Rectal smooth muscle tissue (tissue), 1 donor: ENCODE data around the gene CD37.
A peak's percentile ranks its signal among the peaks of the same experiment; 100 is the strongest.

Experiments
- H3K27ac ChIP-seq: one replicate; pipeline ENCODE4 v1.7.0; 2013; ENCODE audit warnings: low read depth, low read length, inconsistent platforms
- H3K27me3 ChIP-seq: one replicate; pipeline ENCODE4 v1.7.0; 2013; ENCODE audit warnings: low read length; ENCODE audit not compliant: control insufficient read depth, insufficient read depth
- H3K36me3 ChIP-seq: one replicate; pipeline ENCODE4 v1.7.0; 2013; ENCODE audit warnings: low read length; ENCODE audit not compliant: control insufficient read depth, insufficient read depth
- H3K4me1 ChIP-seq: one replicate; pipeline ENCODE4 v1.7.0; 2013; ENCODE audit warnings: low read length; ENCODE audit not compliant: control insufficient read depth, insufficient read depth
- H3K4me3 ChIP-seq: one replicate; pipeline ENCODE4 v1.7.0; 2013; ENCODE audit warnings: low read length
- H3K9ac ChIP-seq: one replicate; pipeline ENCODE4 v1.7.0; 2013; ENCODE audit warnings: low read length

Gene CD37

DNA sequence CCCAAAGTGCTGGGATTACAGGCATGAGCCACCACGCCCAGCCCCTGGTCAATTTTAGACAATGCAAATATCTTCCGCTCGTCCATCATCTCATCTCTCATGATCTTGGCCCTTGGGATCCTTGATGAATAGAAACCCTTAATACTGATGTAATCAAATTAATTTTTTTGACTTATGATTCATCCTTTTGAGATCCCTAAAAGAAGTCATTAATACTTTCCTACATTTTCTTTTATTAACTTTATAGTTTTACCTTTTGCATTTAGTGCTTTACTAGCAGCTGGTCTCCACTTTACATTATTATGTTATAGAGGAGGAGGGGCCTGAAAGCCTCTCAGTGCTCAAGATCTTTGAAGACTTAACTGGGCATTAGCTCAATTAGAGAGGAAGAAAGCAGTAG is 45.2 kb downstream of the CD37 start:
- H3K9ac ChIP-seq: no peak overlapping the region
- H3K27me3 ChIP-seq: no peaks in the 10 kb centered on the region
- H3K4me1 ChIP-seq: no peaks in the 10 kb centered on the region
- no peak overlapping the region for H3K27ac ChIP-seq
- H3K36me3 ChIP-seq: no peaks in the 10 kb centered on the region
- H3K4me3 ChIP-seq: no peak overlapping the region

DNA sequence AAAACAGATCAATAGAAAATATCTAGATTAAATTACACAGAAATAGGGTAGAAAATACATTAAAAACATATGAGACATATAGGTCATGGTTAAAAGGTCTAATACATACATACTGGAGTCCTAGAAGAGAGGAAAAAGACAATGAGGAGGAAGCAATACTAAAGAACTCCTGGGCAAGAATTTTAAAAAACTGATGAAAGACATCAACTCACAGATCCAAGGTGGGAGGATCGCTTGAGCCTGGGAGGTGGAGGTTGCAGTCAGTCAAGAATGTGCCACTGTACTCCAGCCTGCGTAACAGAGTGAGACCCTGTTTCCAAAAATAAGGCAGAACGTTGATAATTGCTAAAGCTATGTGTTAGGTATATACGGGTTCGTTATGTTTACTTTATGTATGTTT is 47.4 kb downstream of the CD37 start:
- Histone ChIP-seq H3K4me1 (no peaks in the 10 kb centered on the region), H3K27ac (no peak overlapping the region), H3K4me3 (no peak overlapping the region), H3K9ac (no peak overlapping the region), H3K27me3 (no peaks in the 10 kb centered on the region), H3K36me3 (no peaks in the 10 kb centered on the region)

DNA sequence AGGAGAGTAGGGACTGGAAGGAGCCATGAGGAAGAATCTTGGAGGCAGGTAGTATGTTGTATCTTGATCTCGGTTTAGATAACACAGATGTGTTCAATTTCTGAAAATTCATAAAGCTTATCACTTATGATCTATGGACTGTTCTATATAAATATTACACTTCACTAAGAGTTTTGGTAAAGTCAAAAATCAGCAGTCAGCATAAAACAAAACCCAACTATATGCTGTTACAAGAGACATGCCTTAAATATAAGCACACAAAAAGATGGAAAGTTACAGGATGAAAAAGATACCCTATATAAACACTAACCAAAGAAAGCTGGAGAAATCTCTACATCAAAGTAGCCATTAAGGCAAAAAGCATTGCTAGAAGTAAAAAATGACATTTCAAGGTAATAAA is 48.4 kb downstream of the CD37 start:
- Histone ChIP-seq H3K4me3 (no peak overlapping the region), H3K27ac (no peak overlapping the region), H3K36me3 (no peaks in the 10 kb centered on the region), H3K27me3 (no peaks in the 10 kb centered on the region), H3K9ac (no peak overlapping the region), H3K4me1 (no peaks in the 10 kb centered on the region)

DNA sequence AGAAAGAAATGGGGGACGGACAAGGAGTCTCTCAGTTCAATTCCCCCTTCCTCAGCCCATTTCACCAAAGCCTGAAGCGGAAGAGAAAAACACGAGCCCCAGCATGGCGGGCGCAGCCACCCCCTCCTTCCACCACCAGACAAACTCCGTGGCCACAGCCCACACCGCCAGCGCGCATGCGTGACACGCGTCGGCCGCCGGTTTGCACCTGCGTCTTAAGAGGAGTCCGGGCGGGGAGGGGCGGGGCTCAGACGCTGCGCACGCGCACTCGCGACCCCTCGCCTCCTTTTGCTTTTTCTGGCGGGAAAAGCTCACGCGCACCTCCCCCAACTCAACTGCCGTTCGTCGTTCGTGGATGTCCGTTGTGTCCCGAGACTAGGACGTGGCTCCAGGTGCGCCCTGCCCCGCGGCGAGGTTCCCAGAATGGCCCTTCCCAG is 52.7 kb downstream of the CD37 start, which contains the start of gene KASH5:
KASH5 (plus strand) TSS at position 314 of the 437 bp plus-strand sequence. CDS start 2,635 bp downstream, outside the sequence.
- no peaks in the 10 kb centered on the region for H3K27me3 ChIP-seq
- H3K9ac ChIP-seq: no peak within 1 kb of the TSS
- H3K27ac ChIP-seq: no peak within 1 kb of the TSS
- no peaks in the 10 kb centered on the region for H3K36me3 ChIP-seq
- peak within 1 kb of the TSS; percentile 36 for H3K4me3 ChIP-seq
- no peaks in the 10 kb centered on the region for H3K4me1 ChIP-seq

DNA sequence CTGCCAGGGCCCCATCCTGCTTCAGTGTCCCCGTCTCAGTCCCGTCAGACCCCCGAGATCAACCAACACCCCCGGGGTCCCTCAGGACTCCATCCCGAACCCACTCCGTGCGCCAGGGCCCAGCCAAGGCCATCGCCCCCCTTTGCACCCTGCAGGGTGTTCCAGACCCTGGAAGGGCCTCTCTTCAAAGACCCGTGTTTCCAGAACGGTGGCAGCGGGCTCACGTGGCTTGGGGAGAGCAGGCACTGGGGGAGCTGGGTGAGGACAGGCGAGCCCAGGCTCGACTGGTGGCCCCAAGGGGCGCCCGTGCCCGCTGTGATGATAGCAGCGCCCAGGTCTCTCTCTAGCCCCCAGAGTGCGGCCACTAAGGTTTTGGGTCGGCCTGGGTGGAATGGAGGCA is 54.2 kb downstream of the CD37 start:
- Histone ChIP-seq H3K4me1 (no peaks in the 10 kb centered on the region), H3K9ac (no peak overlapping the region), H3K27me3 (no peaks in the 10 kb centered on the region), H3K27ac (no peak overlapping the region), H3K4me3 (no peak overlapping the region), H3K36me3 (no peaks in the 10 kb centered on the region)
